Measurements from ENCODE around the gene CD151. TPM values are rescaled to one million over a fixed set of nuclear protein-coding genes. Genes with fewer than 3 reads are reported as not detected.

Gene CD151
- total RNA-seq, 1 experiment from 2014 or later, result 825 TPM

DNA sequence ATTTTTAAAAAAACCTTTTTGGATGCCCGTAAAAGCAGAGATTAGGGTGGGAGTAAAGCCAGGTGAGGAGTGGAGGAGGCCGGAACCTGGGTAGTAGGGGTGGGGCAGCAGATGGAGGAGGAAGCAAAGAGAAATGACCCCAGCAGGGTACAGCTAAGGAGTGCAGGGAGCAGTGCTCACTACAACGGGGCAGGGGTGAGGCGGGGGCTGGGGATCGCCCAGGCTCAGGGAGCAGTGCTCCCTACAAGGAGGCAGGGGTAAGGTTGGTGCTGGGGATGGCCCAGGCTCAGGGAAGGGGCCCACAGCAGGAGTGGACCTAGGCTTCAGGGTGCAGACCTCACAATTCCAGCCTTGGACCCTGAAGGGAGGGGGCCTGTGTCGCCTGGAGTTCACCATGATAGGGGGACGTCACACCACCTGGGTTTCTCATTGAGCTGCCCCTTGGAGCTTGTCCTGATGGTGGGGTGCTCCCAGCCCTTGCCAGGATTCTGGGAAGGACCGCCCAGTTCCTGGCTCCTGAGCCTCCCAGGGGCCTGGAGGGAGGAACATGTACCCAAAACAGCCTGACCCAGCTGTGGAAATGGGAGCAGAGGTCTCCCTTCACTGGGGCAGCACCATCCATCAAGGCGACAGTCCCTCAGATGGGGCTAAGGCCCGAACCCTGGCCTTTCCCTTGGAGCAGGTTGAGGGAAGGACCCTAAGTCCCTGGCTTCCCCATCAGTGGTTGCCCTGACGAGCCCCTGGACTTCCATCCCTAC is 16.9 kb upstream of the CD151 start:
- DNase-seq (ENCODE audit: low spot score), result no peak

DNA sequence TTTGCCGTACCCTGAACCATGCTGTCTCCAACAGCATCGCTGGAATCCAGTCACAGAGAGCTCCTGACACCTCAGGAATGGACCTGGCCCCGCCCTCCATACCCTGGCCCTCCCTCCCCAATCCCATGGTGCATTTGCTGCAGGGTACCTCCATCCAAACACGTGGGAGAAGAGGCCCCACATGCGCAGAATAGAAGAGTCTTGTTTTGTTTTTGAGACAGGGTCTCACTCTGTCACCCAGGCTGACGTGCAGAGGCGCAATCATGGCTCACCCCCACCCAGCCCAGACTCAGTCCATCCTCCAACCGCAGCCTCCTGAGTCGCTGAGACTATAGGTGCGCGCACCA is 16.3 kb upstream of the CD151 start:
- DNase-seq (ENCODE audit: low spot score), result no peak

DNA sequence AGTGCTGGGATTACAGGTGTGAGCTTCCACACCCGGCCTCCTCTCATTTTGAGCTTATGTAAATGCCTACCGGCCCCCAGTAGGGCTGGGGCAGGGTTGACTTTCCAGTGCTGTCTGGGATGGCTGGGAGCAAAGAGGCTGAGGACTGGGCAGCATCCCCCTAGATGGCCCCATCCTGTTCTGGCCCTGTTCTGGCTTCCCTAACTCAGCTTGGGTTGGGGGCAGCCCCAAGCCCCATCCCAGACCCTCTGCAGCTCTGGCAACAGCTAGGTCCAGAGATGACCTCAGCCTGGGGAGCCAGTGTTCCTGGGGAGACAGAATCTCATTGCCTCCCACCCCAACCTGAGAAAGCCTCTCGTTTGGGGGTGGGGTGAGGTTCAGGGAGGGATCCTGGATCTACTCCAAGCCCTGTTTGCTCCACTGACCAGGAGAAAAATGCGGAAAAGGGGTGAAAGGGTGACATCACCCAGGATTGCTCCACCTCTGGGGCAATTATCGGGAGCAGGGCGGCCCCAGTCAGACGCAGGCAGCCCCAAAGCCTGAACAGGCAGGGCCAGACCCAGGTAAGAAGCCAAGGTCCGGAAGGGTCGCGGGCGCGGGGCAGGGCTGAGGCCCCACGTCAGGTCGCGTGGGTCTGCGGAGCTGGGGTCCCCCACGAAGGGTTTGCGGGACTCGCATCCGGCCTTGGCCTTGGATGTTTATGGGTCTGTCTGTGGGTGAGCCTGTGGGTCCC is 14.2 kb upstream of the CD151 start, which contains the start of gene PNPLA2:
Gene PNPLA2, plus strand, starts transcription at position 519 of the 733 bp plus-strand sequence. CDS start 805 bp downstream, outside the sequence.
- no peak for DNase-seq (ENCODE audit: low spot score)

DNA sequence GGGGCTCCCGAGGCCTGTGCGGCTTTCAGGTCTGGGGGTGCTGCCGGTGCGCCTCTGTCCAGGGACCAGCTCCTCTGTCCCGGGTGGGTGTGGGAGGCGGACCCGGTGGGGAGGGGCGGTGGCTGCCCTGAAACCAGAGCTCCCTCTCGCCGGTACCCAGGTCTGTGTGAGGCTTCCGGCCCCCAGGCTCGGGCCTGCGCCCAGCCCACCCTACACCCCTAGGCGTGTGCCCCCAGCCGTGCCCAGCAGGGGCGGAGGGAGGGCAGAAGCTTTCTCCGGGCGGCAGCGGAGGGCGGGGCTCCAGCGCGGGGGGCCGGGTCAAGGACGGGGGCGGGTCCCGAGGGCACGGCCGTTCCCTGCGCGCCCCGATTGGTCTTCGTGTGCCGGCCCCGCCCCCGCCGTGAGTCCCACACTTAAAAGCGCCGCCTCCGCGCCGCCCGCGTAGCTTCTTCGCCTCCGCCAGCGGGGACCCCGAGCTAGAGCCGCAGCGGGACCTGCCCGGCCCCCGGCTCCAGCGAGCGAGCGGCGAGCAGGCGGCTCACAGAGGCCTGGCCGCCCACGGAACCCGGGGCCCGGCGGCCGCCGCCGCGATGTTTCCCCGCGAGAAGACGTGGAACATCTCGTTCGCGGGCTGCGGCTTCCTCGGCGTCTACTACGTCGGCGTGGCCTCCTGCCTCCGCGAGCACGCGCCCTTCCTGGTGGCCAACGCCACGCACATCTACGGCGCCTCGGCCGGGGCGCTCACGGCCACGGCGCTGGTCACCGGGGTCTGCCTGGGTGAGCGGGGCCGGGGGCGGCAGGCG is 13.4 kb upstream of the CD151 start:
- DNase-seq (ENCODE audit: low spot score), result peak; percentile 79

DNA sequence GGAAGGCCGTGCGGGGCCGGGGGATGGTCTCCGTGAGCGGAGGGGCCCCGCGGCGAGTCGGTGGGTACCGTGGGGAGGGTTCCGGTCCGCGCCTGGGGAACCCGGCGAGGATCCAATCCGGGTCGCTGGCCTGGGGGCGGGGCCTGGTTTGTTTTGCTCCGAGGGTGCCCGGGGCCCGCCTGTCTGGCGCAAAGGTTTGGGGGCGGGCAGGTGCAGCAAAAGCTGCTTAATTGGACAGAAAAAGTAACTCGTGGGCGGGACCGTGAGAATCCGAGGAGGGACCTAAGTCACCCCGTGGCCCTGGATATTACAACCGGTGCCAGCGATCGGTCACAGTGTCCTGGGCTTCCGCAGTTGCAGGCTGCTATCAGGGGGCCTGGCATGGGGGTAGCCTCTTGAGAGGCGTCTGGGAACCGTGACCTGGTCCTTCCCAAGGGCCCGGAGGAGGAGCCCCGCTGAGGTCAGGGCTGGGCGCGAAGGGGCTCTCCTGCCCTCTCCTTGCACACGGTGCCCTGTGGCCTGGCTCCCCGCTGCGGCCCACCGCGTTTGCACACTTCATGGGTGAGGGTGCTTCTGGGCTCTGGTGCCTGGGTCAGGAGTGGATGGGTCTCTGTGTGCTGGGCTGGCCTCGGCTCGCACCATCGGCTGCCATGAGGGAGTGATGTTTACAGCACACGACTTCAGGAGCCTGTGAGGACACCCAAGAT is 12.7 kb upstream of the CD151 start:
- peak; percentile 86 for DNase-seq (ENCODE audit: low spot score)

DNA sequence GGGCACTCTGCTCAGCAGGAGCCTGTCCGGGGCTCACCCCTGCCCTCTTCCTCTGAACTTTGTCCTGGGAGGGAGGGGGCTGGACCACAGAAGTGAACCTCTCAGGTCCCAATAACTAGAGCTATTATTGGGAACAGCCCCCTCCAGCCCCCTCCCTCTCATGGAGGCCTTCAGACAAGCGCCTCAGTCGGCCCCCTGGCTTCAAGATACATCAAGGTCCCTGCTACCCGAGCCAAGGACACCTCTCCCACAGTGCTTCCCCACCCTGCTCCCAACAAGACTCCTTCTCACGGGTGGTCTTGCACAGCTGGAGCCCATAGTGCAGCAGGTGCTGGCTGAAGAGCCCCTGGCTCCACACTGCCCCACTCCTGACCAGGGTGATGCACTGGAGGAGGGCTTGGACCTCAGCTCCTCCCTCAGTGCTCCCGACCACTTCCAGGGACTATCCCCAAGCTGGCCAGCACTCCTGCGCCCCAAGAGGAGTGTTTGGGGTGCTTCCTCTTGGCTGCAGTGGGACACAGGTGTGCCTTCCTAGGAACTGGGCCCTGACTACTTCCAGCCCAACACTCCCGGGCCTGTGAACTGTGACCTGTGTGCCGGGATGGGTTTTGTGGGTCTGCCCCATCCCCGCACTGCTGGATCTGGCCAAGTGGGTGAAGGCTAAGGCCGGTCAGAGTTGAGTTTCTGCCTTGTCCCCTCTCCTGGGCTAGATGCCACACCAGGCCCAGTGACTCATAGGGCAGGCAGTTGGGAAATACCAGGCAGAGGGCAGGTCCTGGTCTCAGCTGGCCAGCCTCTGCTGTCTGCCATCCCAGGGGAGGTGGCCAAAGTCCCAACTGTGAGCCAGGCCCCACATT is 11.9 kb upstream of the CD151 start:
- DNase-seq (ENCODE audit: low spot score), result no peak

DNA sequence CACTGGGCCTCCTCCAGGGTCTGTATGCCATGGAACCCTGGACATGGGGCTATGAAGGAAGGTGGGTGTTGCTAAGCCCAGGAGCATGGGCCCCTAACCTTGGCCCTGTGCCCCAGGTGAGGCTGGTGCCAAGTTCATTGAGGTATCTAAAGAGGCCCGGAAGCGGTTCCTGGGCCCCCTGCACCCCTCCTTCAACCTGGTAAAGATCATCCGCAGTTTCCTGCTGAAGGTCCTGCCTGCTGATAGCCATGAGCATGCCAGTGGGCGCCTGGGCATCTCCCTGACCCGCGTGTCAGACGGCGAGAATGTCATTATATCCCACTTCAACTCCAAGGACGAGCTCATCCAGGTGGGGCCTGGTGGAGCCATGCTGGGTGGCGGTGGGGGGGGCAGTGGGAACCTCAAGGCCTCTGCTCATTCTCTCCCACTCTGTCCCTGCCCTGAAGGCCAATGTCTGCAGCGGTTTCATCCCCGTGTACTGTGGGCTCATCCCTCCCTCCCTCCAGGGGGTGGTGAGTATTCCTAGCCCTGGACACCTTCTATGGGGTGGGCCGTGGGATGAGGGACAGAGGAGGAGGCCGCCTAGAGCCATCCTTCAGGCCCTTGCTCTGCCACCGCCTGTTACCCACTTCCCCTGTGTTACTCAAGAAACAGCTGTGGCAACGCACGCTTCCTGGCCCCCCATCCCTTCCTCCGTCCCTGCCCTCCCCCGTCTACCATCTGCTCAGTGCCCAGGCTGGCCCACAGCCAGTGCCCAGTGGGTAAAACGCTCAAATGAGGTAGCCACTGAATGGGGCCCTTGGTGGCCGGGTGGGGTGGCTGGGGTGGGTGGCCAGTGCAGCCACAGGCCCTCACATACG is 11.0 kb upstream of the CD151 start:
- DNase-seq (ENCODE audit: low spot score), result no peak

DNA sequence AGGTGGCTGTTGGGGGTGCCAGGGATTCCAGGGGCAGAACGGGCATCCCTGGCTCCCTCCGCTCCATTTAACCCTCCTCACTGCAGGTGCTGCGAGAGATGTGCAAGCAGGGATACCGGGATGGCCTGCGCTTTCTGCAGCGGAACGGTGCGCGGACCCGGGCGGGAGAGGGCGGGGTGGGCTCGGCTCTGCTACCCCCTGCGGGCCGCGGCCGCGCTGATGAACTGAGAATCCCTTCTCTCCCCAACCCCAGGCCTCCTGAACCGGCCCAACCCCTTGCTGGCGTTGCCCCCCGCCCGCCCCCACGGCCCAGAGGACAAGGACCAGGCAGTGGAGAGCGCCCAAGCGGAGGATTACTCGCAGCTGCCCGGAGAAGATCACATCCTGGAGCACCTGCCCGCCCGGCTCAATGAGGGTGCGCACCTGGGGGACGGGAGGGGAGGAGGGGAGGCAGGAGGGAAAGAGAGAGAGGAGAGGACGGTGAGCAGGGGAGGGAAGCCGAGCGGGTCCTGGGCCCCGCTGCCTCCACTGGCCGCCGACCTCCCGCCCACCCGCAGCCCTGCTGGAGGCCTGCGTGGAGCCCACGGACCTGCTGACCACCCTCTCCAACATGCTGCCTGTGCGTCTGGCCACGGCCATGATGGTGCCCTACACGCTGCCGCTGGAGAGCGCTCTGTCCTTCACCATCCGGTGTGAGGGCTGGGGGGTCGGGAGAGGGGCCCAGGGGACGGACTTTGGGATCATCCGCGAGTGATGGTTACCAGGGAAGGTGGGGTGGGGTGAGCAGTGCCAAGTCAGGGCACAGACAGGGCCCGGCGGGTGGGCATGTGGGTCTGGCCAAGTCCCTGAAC is 9.1 kb upstream of the CD151 start:
- DNase-seq (ENCODE audit: low spot score), result no peak

DNA sequence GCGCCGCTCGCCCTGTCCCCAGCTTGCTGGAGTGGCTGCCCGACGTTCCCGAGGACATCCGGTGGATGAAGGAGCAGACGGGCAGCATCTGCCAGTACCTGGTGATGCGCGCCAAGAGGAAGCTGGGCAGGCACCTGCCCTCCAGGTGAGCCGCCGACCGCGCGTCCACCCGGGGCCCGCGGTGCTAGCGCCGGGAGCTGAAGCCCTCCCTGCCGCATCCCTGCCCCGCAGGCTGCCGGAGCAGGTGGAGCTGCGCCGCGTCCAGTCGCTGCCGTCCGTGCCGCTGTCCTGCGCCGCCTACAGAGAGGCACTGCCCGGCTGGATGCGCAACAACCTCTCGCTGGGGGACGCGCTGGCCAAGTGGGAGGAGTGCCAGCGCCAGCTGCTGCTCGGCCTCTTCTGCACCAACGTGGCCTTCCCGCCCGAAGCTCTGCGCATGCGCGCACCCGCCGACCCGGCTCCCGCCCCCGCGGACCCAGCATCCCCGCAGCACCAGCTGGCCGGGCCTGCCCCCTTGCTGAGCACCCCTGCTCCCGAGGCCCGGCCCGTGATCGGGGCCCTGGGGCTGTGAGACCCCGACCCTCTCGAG is 8.4 kb upstream of the CD151 start:
- no peak for DNase-seq (ENCODE audit: low spot score)

DNA sequence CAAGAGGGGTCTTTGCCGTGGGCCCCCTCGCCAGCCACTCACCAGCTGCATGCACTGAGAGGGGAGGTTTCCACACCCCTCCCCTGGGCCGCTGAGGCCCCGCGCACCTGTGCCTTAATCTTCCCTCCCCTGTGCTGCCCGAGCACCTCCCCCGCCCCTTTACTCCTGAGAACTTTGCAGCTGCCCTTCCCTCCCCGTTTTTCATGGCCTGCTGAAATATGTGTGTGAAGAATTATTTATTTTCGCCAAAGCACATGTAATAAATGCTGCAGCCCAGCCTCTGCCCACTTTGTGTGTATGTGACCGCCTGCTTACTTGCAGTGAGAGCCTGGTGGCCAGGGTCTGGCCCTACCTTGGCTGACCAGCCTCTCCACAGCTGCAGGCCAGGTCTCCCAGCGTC is 7.8 kb upstream of the CD151 start:
- no peak for DNase-seq (ENCODE audit: low spot score)

DNA sequence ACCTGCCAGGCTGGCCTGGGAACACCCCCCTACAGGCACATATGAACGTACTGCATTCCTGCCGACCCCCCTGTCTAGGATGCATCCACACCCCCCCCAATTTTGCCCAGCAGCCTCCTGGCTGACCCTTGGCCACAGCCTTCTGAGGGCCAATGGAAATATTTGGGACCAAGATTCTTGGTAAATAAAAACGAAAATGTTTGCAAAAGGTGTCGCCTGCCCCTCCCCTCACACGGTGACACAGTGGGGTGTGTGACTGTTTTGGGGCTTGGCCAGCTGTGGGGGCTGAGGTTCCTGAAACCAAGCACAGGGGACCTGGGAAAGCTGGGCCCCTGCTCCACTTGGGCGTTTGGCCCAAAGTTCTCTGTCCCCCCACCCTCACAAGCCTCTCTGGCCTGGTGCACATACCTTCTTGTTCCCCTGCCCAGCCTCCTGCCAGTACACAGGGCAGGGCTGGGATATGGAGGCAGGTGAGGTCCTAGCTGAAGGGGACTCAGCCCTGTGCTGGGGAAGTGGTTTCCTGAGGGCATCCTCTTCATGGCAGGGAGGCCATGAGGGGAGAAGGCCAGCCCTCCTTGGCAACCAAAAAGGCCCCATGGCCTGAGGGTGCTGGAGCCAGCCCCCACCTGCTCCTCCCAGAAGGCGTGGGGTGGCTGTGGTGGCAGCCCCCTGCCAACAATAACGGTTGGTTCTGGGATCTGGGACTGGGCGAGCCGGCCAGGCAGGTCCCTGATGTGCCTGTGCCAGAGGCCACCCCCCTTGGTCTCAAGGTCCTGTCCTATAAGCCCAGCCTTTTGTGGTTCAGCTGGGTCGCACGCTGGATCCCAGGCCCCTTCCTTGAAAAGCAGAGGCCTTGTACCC is 7.2 kb upstream of the CD151 start:
- no peak for DNase-seq (ENCODE audit: low spot score)

DNA sequence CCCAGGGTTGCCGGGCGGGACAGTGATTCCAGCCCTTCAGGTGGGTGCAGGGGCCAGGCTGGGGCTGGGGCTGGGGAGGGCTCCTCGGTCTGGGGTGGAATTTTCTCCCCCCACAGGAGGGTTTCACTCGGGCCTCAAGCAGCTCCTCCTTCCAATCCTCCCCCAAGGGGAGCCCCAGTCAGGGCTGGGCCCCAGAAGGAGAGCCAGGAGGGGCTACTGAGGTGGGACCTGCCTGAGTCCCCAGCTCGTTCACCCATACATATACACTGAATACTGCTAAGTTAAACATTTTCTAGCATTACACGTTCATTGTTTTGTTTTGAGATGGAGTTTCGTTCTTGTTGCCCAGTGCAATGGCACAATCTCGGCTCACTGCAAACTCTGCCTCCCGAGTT is 6.5 kb upstream of the CD151 start:
- DNase-seq (ENCODE audit: low spot score), result no peak

DNA sequence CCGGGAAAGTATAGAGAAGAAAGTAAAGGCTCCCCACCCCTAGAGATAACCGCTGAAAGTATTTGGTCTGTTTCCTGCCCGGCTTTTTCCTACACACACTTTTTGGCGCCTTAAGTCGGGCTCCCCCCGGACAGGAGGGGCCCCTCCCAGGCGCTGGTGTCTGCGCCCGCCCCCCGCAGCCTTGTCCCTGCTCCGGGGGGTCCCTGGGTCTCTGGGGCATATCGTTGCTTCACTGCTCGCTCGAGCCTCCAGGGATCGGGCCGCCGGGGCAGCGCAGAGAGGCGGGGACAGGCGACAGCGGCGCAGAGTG is 6.0 kb upstream of the CD151 start:
- DNase-seq (ENCODE audit: low spot score), result no peak

DNA sequence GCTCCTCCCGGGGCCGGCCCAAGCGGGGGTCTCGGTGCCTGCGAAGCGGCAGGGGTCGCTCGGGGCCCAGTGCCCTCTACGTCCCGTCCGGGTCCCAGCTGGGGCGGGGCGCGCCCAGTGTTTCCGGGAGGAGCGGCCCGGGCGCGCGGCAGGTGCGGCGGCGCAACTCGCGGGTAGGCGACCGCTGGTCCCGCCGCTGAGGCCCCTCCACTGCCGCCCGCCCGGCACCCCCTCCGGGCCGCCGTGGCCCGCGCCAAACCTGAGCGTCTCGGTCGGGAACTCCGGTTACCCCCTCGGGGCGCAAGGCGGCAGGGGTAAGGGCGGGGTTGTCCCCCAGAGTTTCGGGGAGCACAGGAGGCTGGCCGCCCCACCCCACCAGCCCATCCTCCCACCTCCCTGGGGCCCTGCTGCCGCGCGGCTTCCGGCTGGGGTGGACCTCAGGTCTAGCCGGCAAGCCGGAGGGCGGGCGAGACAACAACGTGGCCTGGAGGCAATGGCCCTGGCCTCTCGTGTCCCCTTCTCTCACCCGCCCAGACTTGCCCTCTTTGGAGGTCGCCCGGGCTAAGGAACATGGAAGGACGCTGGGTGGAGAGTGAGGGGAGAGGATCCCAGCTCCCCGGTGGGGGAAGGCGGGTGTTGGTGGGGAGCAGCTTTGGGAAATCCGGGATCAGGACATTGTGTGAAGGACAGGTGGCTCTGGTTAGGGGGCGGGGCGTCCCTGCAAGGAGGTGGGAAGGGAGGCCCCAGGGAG is 5.4 kb upstream of the CD151 start:
- no peak for DNase-seq (ENCODE audit: low spot score)

DNA sequence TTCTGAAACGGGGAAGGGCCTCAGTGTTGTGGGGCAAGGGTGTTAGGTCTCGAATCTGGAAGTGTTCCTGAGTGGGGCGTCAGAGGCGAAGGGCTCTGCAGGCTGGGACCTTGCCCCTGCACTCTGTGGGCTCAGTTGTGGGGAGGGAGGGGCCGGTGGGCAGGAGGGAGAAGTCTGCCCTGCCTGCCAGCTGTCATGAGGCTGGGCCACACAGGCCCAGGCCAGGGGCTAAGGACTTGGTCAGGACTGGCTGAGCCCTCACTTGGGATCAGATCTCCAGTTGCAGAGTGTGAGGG is 4.9 kb upstream of the CD151 start, which contains the start of gene CRACR2B:
Gene CRACR2B, plus strand, starts transcription at position 23 of the 296 bp plus-strand sequence. CDS start 689 bp downstream, outside the sequence.
- no peak for DNase-seq (ENCODE audit: low spot score)

DNA sequence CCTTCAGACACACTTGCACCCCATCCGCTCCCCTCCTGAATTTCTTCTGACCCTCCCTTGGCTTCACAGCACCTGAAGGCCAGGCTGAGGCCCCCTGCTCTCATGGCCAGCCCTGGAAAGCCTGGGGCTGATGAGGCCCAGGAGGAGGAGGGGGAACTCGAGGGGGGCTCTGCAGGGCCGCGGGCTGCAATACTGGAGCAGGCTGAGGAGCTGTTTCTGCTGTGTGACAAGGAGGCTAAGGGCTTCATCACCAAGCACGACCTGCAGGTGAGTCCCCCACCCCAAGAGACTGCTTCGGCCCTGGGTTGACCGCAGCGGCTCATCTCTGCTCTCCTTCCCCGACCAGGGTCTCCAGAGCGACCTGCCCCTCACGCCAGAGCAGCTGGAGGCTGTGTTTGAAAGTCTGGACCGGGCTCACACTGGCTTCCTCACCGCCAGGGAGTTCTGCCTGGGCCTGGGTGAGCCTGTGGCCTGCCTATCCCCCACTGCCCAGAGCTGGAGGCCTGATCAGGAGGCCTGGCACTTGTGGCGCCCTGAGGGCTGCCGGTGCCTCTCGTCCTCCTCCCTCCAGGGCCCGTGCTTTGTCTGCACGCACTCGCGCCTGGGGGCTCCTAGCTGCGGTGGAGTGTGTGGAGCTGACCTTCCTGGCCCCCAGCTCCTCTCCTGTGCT is 4.1 kb upstream of the CD151 start:
- no peak for DNase-seq (ENCODE audit: low spot score)
